Urothelium cell line (cell line): ENCODE measurements around the gene IMPG2.

Source experiments
- DNase-seq: peaks from one replicate; pipeline ENCODE4 v3.0.0; 2011; ENCODE audit warnings: low spot score, mixed read lengths
- FAIRE-seq: peaks from 2 replicates; lab custom pipeline; 2011; peaks lifted over from hg19 to GRCh38; lab: Jason Lieb, UNC

Gene IMPG2

DNA sequence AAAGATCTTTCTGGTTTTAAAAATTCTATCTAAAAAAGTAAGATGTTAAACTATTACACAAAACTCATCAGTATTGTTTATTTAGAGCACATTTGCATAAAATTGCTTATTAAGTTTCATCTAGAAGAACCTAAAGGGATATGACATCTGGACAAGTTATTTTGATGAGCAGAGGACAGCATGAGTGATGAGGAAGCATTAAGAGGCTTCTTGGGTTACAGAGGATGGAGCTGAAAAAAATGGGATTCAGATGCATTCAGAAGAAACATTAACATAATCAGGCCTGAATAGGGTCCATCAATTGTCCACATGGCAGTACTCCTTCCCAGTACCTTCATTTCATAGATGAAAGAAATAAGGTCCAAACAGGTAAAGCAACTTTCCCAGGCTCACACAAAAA, 41.6 kb downstream of the IMPG2 start:
- FAIRE-seq (no peak), DNase-seq (no peak)

DNA sequence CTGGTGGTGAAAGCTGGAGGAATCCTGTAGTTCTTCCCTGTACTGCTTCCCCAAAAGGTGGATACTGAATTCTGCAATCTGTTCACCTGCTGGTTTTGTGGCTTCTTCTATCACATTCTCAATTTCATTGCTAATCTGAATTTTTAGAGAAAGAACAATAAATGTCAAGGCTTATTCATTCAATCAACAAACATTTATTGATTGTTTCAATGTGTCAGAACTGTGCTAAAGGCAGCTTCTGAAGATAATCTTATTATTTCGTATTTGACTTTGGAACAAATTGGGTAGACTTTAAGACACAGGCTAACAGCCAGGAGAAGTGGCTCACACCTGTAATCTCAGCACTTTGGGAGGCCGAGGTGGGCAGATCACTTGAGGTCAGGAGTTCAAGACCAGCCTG, 46.8 kb downstream of the IMPG2 start:
- DNase-seq, result no peak
- FAIRE-seq, result no peak

DNA sequence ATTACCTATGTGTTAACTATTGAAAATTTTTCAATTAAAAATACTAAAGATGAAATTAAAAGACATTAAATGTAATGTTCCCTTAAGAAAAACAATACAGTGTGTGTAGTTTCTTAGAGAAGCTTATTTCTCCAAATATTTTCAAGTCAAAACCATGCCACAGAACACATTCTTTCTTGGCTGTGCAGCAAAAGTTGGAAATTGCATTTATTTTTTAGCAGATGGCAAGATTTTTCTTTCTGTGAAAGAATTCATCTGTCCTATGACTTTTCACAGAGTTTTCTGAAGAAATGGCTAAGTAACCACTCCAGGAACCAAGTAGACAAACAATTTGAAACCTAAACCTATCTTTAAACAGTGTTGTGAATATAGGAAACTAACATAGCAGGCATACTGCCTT, 47.2 kb downstream of the IMPG2 start:
- FAIRE-seq (no peak), DNase-seq (no peak)

DNA sequence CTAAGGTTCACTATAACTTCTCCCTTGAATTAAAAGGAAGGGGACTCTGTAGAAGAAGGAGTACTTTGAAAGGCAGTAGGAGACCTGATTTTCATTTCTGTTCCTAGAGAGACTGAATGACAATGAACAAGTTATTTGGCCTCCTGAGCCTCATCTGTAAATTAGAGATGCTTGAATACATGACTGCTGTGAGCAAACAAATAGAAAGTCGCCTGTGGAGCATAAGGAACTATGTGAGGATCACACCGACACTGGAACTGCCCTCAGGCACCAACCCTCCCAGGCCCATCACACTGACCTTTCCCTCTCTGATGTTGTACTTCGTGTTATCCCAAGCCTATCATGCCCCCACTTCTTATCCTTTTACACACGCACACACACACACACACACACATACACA, 48.6 kb downstream of the IMPG2 start:
- DNase-seq (no peak), FAIRE-seq (no peak)

DNA sequence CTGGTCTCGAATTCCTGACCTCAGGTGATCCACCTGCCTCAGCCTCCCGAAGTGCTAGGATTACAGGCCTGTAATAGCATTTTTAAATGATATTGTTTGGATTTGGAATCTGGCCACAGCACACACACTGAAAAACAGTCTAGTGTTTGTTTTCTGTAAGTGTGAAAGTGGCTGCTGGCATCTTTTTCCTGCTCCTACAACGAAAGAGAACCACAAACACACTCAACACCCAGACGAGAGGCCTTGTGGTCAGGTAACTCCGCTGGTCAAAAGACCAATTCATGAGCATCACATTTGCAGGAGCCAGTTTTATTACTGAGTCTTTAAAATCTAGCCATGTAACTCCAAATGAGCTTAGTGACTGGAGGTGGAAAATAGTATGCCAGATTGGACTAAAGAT, 50.2 kb downstream of the IMPG2 start:
- FAIRE-seq, result no peak
- DNase-seq, result no peak

DNA sequence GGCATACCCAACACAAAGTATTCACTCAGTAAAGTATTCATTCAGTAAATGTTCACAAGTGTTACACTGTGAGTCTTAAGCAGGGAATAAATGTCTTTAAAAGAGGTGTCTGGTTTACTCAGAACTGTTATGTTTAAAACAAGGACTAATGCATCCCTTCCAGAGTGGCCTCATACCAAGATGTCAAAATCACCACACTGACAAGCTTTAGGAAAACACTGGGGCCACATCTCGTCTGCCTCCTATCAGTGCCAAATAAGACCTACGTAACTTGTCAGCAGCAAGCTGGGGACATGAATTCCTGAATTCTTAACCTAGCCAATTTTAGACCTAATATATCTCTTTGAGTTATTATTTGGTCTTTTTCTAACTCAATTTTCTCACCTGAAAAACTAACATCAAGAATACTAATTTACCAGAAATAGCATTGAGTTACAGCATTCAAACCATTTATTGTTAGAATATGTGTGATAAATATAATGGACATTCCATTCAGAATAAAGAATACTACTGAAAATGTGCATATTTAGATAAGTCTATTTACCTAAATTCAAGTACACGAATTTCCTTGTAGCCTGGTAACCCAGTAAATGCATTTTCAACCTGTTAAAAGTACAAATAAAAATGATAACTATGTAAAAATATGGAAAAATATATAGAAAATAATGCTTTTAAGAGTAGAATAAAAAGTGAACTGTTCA, 51.3 kb downstream of the IMPG2 start:
- no peak for FAIRE-seq

DNA sequence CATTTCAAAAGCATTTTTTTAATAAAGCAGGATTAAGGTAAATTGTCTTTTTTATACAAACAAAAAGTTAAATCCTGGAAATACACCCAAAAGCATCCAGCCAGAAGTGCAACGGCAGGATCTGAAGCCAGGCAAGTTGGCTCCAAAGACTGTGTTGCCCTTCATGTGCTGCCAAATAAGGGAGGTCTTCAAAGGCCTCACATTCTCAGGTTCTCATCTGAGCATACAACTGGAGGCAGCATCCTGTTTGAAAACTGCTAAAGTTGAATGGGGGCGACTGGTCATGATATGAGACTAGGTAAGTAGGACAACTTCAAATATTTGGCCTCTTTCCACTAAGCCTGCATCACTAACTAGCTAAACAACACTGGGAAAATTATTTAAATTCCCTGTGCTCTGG, 52.2 kb downstream of the IMPG2 start:
- DNase-seq, result no peak
- FAIRE-seq, result no peak

More for the DNA sequence above, 51.3 kb downstream of the IMPG2 start:
- no peak for DNase-seq

DNA sequence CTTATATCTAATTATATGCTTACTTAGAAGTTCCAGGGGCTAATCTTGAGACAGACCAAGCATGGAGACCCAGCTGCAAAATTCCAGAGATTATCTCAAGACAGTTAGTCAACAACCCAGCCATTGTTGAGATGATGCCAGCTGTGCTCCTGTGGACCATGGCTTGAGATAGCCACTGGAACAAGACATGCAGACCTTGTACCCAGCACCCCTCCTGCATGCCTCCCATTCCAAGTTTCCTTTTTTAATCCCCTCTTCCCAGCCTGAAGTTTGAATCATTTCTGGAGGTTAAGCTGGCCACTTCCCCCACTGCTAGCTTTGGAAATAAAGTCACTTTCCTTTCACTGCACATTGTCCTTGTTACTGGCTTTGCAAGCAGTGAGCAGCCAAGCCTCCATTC, 53.8 kb downstream of the IMPG2 start:
- no peak for FAIRE-seq
- DNase-seq, result no peak

DNA sequence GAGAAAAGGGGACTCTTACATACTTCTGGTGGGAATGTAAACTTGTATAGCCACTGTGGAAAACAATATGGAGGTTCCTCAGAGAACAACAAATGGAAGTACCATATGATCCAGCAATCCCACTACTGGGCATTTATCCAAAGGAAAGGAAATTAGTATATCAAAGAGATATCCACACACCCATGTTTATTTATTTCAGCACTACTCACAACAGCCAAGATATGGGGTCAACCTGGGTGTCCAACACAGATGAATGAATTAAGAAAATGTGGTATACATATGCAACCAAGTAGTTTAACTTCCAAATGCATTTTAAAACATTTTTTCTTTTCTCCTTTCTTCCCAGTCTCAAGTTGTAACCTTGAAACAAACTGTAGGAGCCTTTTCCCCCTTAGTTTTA, 54.3 kb downstream of the IMPG2 start:
- FAIRE-seq (no peak), DNase-seq (no peak)

DNA sequence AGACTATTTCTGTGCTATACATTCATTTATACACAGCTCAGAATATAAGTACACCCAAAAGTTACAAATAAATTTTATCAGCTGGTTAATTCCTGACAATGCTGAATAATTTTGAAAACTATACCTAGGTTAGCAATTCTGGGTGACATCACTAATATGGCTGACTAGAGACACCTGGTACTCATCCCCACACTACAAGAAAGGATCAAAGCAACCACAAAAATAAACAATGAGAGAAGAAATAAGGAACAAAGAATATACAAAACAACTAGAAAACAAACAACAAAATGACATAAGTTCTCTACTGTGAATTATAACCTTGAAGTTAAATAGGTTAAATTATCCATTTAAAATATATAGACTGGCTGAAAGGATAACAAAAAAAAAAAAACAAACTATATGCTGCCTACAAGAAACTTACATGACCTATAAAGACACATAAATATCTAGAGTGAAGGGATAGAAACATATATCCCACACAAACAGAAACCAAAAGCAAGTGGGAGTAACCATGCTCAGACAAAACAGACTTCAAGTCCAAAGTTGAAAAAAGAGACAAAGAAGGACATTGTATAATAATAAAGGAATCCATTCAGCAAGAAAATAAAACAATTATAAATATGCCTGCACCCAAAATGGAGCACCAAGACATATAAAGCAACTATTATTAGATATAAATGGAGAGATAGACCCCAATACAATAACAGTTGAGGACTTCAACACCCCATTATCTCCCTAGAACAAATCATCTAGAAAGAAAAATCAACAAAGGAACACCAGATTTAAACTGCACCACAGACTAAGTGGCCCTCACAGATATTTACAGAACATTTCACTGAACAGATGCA, 57.8 kb downstream of the IMPG2 start:
- FAIRE-seq, result no peak

DNA sequence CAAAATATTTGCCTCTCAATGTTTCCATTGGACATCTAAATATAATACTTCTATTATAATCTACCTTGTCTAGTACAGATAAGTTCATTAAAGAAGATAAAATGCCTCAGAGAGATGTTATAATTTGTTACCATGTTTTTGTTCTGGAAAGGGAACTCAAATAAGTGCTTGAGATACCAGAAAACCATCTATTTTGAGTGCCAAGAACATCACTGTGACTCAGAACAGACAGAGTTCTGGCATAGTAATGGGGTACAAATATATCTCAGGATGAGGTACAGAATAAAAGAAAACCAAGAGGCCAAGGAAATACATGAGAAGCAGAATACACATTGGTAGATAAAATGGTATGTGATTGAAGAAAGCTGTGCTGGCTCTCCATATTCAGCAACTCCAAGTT, 58.9 kb downstream of the IMPG2 start:
- FAIRE-seq, result no peak

More for the DNA sequence above, 57.8 kb downstream of the IMPG2 start:
- no peak for DNase-seq

DNA sequence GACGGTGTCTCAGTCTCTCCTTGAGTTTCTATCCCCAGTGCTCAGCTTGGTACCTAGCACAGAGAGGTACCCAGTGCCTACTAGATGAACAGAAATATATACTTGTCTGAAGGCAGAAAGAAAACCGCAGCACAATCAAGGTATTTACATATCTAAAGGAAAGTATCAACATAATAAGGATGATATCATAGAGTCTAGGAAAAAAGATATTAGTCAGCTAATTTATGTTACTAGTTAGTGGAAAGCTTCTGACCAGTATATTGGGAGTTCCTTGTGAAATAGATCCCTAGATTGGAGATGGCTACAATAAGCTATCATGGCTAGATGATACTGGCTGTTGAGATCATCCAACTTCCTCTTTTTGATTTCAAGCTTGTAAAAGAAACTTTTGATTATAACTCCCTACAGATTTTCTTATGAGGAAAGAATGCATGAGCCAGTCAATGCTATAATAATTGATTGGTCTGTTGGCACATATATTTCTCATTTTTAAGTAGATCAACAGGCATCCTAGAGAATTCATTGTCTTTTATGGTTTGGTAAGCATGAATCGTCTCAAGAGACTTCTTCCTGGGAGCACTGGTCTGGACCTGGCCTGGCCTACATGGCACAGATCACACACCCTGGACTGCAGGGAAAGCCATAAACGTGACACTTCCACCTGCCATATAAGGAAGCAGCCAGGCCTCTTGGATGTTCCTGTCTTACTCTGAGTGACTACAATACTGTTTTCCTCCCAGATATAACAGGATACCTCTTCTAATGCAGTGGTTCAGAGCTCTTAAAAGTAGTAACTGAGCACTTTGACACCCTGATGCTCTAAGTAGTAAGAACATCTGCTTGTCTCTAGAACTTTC, 60.7 kb downstream of the IMPG2 start:
- FAIRE-seq (no peak), DNase-seq (no peak)

More for the DNA sequence above, 58.9 kb downstream of the IMPG2 start:
- DNase-seq, result no peak

DNA sequence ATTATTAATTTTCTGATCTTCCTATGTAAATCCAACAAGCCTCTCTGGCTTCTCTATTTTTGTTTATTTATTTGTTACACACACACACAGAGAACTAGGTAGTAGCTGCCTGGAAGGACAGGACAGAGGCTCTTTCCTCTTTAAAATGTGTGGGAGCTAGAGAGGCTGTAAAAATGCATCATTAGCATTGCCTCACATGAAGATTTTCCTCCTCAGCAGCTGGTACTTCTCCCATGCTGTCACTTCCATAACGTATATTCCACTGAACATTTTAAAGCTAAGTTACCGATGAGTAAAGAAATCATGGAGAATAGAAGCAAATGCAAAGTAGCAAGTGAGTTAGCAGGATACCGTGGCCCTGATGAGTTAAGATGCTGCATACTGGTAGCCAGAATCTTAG, 63.9 kb downstream of the IMPG2 start:
- no peak for FAIRE-seq
- no peak for DNase-seq

DNA sequence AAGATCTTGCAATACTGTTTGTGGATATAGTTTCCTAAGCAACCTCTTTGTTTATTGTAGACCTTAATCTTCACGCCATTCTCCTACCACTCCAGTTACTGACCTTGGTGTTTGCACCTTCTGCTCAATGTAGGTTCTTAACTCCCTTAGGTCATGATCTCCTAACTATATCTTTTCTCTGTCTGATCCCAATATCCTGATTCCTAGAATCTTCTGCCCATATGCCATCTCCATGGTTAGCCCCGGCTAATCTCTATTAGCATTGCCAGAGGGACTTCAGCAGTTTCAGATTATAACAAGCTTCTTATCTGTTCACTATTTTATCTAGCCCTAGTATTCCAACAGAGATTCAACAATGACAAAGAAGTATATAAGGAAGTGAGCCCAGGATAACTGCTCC, 64.9 kb downstream of the IMPG2 start:
- DNase-seq, result no peak
- no peak for FAIRE-seq

DNA sequence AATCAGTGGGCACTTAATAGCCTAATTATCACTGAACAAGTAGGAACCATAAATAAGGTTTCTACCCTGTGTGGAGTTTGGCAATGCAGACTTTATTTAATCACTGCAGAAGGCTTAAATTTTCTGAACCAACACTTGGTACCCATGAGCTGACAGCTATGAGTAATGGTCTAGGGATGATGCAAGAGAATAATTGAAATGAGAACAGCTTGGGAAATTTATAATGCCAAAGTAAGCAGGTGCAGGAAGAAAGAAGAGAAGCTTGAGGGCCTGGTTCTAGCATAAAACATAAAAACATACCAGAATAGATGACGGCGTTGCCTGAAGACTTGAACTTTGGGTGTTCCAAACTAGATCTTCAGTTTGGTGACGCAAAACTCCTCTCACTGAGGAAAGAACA, 67.0 kb downstream of the IMPG2 start:
- DNase-seq (no peak), FAIRE-seq (no peak)

DNA sequence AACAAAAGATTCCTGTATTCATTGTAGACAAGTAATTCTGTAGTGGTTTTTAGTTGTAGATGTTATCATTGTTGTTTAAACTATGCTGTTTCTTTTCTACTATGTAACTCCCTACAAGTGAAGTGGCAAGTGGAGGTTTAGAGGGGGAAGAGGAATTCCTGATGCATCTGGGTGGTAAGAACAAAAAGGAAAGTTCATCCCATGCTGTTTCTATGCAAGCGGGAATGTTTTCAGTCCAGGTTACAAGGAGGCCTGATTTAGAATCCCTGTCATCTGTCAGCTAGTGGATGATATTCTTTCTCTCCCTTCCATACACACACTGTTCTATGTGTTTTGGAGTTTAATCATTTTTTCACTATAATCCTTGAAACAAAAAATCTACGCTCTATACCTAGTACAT, 67.4 kb downstream of the IMPG2 start:
- FAIRE-seq (no peak), DNase-seq (no peak)

DNA sequence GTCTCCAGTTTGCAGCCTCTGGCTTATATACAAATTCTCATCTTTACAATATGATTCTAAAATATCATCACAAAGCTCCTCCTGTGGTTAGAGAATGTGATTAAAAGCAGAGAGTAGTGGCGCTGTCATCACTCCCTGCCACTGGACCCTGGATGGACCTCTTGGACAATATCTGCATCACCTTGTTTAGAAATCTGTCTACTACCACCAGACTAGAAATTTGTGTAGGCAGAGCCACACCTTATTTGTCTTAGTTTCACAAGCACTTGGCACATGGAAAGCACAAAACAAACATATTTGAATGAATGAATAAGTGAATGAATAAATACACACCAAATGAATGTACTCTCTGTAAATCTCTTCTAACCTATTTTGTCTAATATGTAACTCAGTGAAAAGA, 68.1 kb downstream of the IMPG2 start:
- FAIRE-seq (no peak), DNase-seq (no peak)

DNA sequence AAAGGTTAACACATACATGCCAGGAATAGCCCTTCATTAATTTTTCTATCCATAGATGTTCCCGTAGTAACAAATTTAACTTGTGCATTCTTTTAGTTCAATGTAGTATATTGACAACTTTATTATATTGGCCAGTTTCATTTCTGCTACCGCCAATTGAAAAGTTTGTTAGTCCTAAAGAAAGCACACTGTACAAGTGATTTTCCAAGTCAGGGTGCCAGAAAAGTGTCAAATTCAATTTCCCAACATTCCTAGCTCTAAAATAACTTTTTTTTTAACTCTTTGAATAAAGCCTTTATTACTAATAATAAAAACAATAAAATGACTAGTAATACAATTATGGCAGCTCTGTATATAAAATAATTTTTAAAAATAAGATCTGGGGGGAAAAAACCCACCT, 68.9 kb downstream of the IMPG2 start:
- no peak for FAIRE-seq
- no peak for DNase-seq

DNA sequence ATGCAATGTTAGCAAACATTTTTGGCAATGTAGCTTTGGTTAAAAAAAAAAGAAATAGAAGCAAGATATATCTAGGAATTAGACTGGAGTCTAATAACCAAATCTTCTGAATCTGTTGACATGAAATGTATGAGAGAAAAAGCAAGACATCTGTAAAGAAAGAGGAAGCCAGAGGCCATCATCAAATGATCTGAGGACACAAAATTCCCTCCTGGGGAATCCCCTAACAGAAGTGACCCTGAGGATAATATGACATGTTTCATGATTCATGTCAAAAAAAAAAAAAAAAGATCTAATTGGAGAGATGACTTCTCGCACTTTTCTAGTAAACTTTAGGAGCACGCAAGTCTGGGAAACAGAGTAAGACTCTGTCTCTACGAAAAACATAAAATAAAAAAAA, 70.9 kb downstream of the IMPG2 start:
- FAIRE-seq (no peak), DNase-seq (no peak)

DNA sequence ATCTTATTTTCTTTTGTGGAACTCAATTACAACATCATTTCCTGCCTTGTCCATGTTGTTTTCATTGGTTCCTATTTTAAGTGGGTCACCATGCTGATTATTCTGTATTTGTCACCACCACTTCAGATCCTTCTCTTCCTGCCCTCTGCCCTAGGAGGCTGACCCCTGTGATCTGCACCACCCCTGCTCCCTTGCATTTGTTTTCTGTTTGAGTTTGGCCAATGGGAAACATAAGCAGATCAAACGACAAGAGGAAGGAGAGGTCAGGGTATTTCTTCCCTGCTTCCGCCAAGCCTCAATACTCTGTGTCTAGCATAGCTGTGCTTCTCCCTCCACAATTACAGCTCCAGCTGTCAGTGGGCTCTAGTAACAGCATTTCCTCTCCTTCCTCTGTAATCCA, 71.6 kb downstream of the IMPG2 start:
- no peak for DNase-seq
- no peak for FAIRE-seq

DNA sequence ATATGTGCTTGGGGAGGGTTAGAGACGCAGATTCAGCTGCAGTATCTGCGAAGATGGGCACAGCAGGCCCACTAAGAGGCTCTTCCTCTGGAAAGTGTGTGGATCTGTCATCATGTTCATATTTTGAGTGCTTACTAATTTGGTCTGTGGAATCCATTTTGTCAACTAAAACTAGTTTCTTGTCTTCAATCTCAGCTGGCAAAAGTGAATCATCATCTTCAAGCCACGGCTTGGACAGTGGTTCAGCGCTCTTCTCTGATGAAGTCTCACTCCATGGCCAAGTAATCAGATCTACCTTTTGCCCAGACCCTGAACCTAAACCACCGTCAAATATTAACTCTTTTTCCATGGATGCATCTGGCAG, 76.2 kb downstream of the IMPG2 start:
- FAIRE-seq (no peak), DNase-seq (no peak)
